ENCODE data around the gene PARP14. TPM values are rescaled to one million over a fixed set of nuclear protein-coding genes. Genes with fewer than 3 reads are reported as not detected.
"Not testable (repeated sequence)": the region's sequence is repeated elsewhere in the genome, so short reads cannot be mapped to it uniquely, and the experiment has no call there.

Gene PARP14
- total RNA-seq, 1 donor from 2014 or later: 51.9 TPM

GRCh38 chr3:122682778-122683411 lies 2.3 kb downstream of the PARP14 start:
- Mint-ChIP-seq H3K4me3 (ENCODE audit: low read depth) (peak overlapping the region; percentile 95), H3K4me1 (ENCODE audit: low read depth) (peaks cover 69% of the 10 kb centered on the region), H3K27ac (peak overlapping the region; percentile 60), H3K36me3 (ENCODE audit: low read depth) (peaks cover 41% of the 10 kb centered on the region)
- not testable (repeated sequence) for H3K9me3 Mint-ChIP-seq; H3K27me3 Mint-ChIP-seq (ENCODE audit: low read depth); DNase-seq (ENCODE audit: low spot score)
- intact Hi-C loops (cut with micrococcal nuclease): loop anchor here (5.0 kb wide), 2 partner anchors 106 to 109 kb away; partner anchors contain the start of genes HSPBAP1 and PARP15

- H3K27ac Mint-ChIP-seq: no peak overlapping the region
- intact Hi-C loops (cut with micrococcal nuclease): no loop called here
- peaks cover 43% of the 10 kb centered on the region for H3K4me1 Mint-ChIP-seq (ENCODE audit: low read depth)
- DNase-seq (ENCODE audit: low spot score): no peak
- H3K27me3 Mint-ChIP-seq (ENCODE audit: low read depth): no peaks in the 10 kb centered on the region
- no peaks in the 10 kb centered on the region for H3K9me3 Mint-ChIP-seq
- no peak overlapping the region for H3K4me3 Mint-ChIP-seq (ENCODE audit: low read depth)
- peaks cover 60% of the 10 kb centered on the region for H3K36me3 Mint-ChIP-seq (ENCODE audit: low read depth)
Measured at GRCh38 chr3:122687298-122687697, 6.7 kb downstream of the PARP14 start.

GRCh38 chr3:122688996-122689395 lies 8.4 kb downstream of the PARP14 start:
- Mint-ChIP-seq H3K27ac (no peak overlapping the region), H3K36me3 (ENCODE audit: low read depth) (peaks cover 65% of the 10 kb centered on the region), H3K27me3 (ENCODE audit: low read depth) (no peaks in the 10 kb centered on the region), H3K4me1 (ENCODE audit: low read depth) (peaks cover 27% of the 10 kb centered on the region), H3K9me3 (no peaks in the 10 kb centered on the region), H3K4me3 (ENCODE audit: low read depth) (no peak overlapping the region)
- intact Hi-C loops (cut with micrococcal nuclease): no loop called here
- DNase-seq (ENCODE audit: low spot score): no peak

- peaks cover 65% of the 10 kb centered on the region for H3K36me3 Mint-ChIP-seq (ENCODE audit: low read depth)
- H3K4me1 Mint-ChIP-seq (ENCODE audit: low read depth): peaks cover 22% of the 10 kb centered on the region
Measured at GRCh38 chr3:122689587-122689986, 8.9 kb downstream of the PARP14 start.

GRCh38 chr3:122690096-122690495 lies 9.5 kb downstream of the PARP14 start:
- no peak overlapping the region for H3K4me3 Mint-ChIP-seq (ENCODE audit: low read depth)
- peaks cover 22% of the 10 kb centered on the region for H3K4me1 Mint-ChIP-seq (ENCODE audit: low read depth)
- peak overlapping the region; percentile 5 for H3K27ac Mint-ChIP-seq
- no peaks in the 10 kb centered on the region for H3K27me3 Mint-ChIP-seq (ENCODE audit: low read depth)
- peaks cover 65% of the 10 kb centered on the region for H3K36me3 Mint-ChIP-seq (ENCODE audit: low read depth)
- intact Hi-C loops (cut with micrococcal nuclease): no loop called here
- DNase-seq (ENCODE audit: low spot score): no peak
- H3K9me3 Mint-ChIP-seq: no peaks in the 10 kb centered on the region

More at GRCh38 chr3:122689587-122689986, 8.9 kb downstream of the PARP14 start:
- H3K4me3 Mint-ChIP-seq (ENCODE audit: low read depth): no peak overlapping the region
- no peak for DNase-seq (ENCODE audit: low spot score)
- intact Hi-C loops (cut with micrococcal nuclease): no loop called here
- peak overlapping the region; percentile 5 for H3K27ac Mint-ChIP-seq
- H3K9me3 Mint-ChIP-seq: no peaks in the 10 kb centered on the region
- H3K27me3 Mint-ChIP-seq (ENCODE audit: low read depth): no peaks in the 10 kb centered on the region

GRCh38 chr3:122691195-122691594 lies 10.6 kb downstream of the PARP14 start:
- intact Hi-C loops (cut with micrococcal nuclease): no loop called here
- no peaks in the 10 kb centered on the region for H3K9me3 Mint-ChIP-seq
- peaks cover 69% of the 10 kb centered on the region for H3K36me3 Mint-ChIP-seq (ENCODE audit: low read depth)
- no peak overlapping the region for H3K4me3 Mint-ChIP-seq (ENCODE audit: low read depth)
- no peaks in the 10 kb centered on the region for H3K27me3 Mint-ChIP-seq (ENCODE audit: low read depth)
- no peak overlapping the region for H3K27ac Mint-ChIP-seq
- no peak for DNase-seq (ENCODE audit: low spot score)
- peaks cover 21% of the 10 kb centered on the region for H3K4me1 Mint-ChIP-seq (ENCODE audit: low read depth)

- intact Hi-C loops (cut with micrococcal nuclease): no loop called here
- peaks cover 83% of the 10 kb centered on the region for H3K36me3 Mint-ChIP-seq (ENCODE audit: low read depth)
- no peak for DNase-seq (ENCODE audit: low spot score)
- H3K4me1 Mint-ChIP-seq (ENCODE audit: low read depth): peaks cover 10% of the 10 kb centered on the region
- no peaks in the 10 kb centered on the region for H3K9me3 Mint-ChIP-seq
- H3K27ac Mint-ChIP-seq: no peak overlapping the region
- no peak overlapping the region for H3K4me3 Mint-ChIP-seq (ENCODE audit: low read depth)
- H3K27me3 Mint-ChIP-seq (ENCODE audit: low read depth): no peaks in the 10 kb centered on the region
Measured at GRCh38 chr3:122692674-122693073, 12.0 kb downstream of the PARP14 start.

GRCh38 chr3:122694966-122695365 lies 14.3 kb downstream of the PARP14 start:
- Mint-ChIP-seq H3K4me3 (ENCODE audit: low read depth) (no peak overlapping the region), H3K36me3 (ENCODE audit: low read depth) (peaks cover 92% of the 10 kb centered on the region), H3K9me3 (no peaks in the 10 kb centered on the region), H3K4me1 (ENCODE audit: low read depth) (peaks cover 4% of the 10 kb centered on the region), H3K27me3 (ENCODE audit: low read depth) (no peaks in the 10 kb centered on the region), H3K27ac (no peak overlapping the region)
- no peak for DNase-seq (ENCODE audit: low spot score)
- intact Hi-C loops (cut with micrococcal nuclease): no loop called here

GRCh38 chr3:122695927-122696561 lies 15.4 kb downstream of the PARP14 start:
- Mint-ChIP-seq H3K36me3 (ENCODE audit: low read depth) (peaks cover 92% of the 10 kb centered on the region), H3K27me3 (ENCODE audit: low read depth) (no peaks in the 10 kb centered on the region), H3K4me3 (ENCODE audit: low read depth) (no peak overlapping the region), H3K9me3 (no peaks in the 10 kb centered on the region), H3K4me1 (ENCODE audit: low read depth) (peaks cover 3% of the 10 kb centered on the region), H3K27ac (no peak overlapping the region)
- DNase-seq (ENCODE audit: low spot score): no peak
- intact Hi-C loops (cut with micrococcal nuclease): no loop called here

GRCh38 chr3:122697952-122698620 lies 17.4 kb downstream of the PARP14 start:
- H3K4me1 Mint-ChIP-seq (ENCODE audit: low read depth): peaks cover 5% of the 10 kb centered on the region
- H3K9me3 Mint-ChIP-seq: no peaks in the 10 kb centered on the region
- H3K4me3 Mint-ChIP-seq (ENCODE audit: low read depth): no peak overlapping the region
- peaks cover 87% of the 10 kb centered on the region for H3K36me3 Mint-ChIP-seq (ENCODE audit: low read depth)
- no peak overlapping the region for H3K27ac Mint-ChIP-seq
- intact Hi-C loops (cut with micrococcal nuclease): no loop called here
- H3K27me3 Mint-ChIP-seq (ENCODE audit: low read depth): no peaks in the 10 kb centered on the region
- DNase-seq (ENCODE audit: low spot score): no peak

GRCh38 chr3:122700193-122700592 lies 19.6 kb downstream of the PARP14 start:
- DNase-seq (ENCODE audit: low spot score): no peak
- Mint-ChIP-seq H3K4me3 (ENCODE audit: low read depth) (no peak overlapping the region), H3K27ac (no peak overlapping the region), H3K27me3 (ENCODE audit: low read depth) (no peaks in the 10 kb centered on the region), H3K4me1 (ENCODE audit: low read depth) (peaks cover 2% of the 10 kb centered on the region), H3K9me3 (no peaks in the 10 kb centered on the region), H3K36me3 (ENCODE audit: low read depth) (peaks cover 87% of the 10 kb centered on the region)
- intact Hi-C loops (cut with micrococcal nuclease): no loop called here

- Mint-ChIP-seq H3K27me3 (ENCODE audit: low read depth) (no peaks in the 10 kb centered on the region), H3K27ac (no peak overlapping the region), H3K9me3 (no peaks in the 10 kb centered on the region), H3K4me3 (ENCODE audit: low read depth) (no peak overlapping the region), H3K4me1 (ENCODE audit: low read depth) (peaks cover 6% of the 10 kb centered on the region), H3K36me3 (ENCODE audit: low read depth) (peaks cover 83% of the 10 kb centered on the region)
- intact Hi-C loops (cut with micrococcal nuclease): no loop called here
- DNase-seq (ENCODE audit: low spot score): no peak
Measured at GRCh38 chr3:122705379-122705778, 24.7 kb downstream of the PARP14 start.

GRCh38 chr3:122710616-122711251 lies 30.1 kb downstream of the PARP14 start:
- Mint-ChIP-seq H3K36me3 (ENCODE audit: low read depth) (peaks cover 90% of the 10 kb centered on the region), H3K4me1 (ENCODE audit: low read depth) (peaks cover 20% of the 10 kb centered on the region), H3K27ac (peak overlapping the region; percentile 16)
- H3K9me3 Mint-ChIP-seq; H3K4me3 Mint-ChIP-seq (ENCODE audit: low read depth); H3K27me3 Mint-ChIP-seq (ENCODE audit: low read depth); intact Hi-C loops (cut with micrococcal nuclease); DNase-seq (ENCODE audit: low spot score): not testable (repeated sequence)

Measured in activated T-helper 2 cell treated with anti-CD3 and anti-CD28 coated beads, Interferon-gamma antibody, Interleukin-2, Interleukin-4, amounts not matched to agents 10 μg/mL and 5 μg/mL and 100 μg/mL, durations not matched to agents 14 hours and 24 hours and 36 hours (primary cell).